ENCODE results near the gene KHDC4. TPM values are rescaled to one million over a fixed set of nuclear protein-coding genes. Genes with fewer than 3 reads are reported as not detected.

The KHDC4 gene
- total and polyA plus RNA-seq, 9 of the 15 experiments (the other 6 are each of a cell fraction or from before 2014, with no cell fraction given) = 12.1 to 185 (median 65.6) TPM

GRCh38 chr1:155983191-155984024, 49.2 kb upstream of the KHDC4 start (continued):
- TF ChIP-seq RBM17 (IDR thresholded peaks at IDR 0.05; ENCODE audit: borderline replicate concordance, low read depth, low read length) = no peak
- no peak for TF ChIP-seq ZBED1 (IDR thresholded peaks at IDR 0.05)
- TF ChIP-seq TRIM28 (IDR thresholded peaks at IDR 0.05) = no peak
- TF ChIP-seq SREBF1 (IDR thresholded peaks at IDR 0.05; ENCODE audit: borderline replicate concordance, low read depth, low read length) = no peak
- peak; percentile 79 for TF ChIP-seq GABPA (tag; conservative IDR thresholded peaks at IDR 0.05; ENCODE audit: low read depth)
- no peak for TF ChIP-seq MYBL2 (IDR thresholded peaks at IDR 0.05; ENCODE audit: low read depth)
- TF ChIP-seq MYBL2 (CRISPR knock-in tag; IDR thresholded peaks at IDR 0.05; ENCODE audit: borderline replicate concordance) = no peak
- peak; percentile 81 for TF ChIP-seq NFIC (IDR thresholded peaks at IDR 0.05)
- TF ChIP-seq PRPF4 (IDR thresholded peaks at IDR 0.05; ENCODE audit: insufficient read depth, low read depth, low read length, poor library complexity, severe bottlenecking) = no peak
- TF ChIP-seq ZNF639 (CRISPR knock-in tag; conservative IDR thresholded peaks at IDR 0.05 in 1 of 2, IDR thresholded peaks at IDR 0.05 in 1 of 2) = no peak
- TF ChIP-seq ZNF778 (CRISPR knock-in tag; IDR thresholded peaks at IDR 0.05) = no peak
- no peak for TF ChIP-seq POLR2G (IDR thresholded peaks at IDR 0.05; ENCODE audit: low read depth, low read length)
- no peak for TF ChIP-seq NELFE (IDR thresholded peaks at IDR 0.05; ENCODE audit: insufficient read depth, insufficient read length)
- no peak for TF ChIP-seq ZNF395 (CRISPR knock-in tag; IDR thresholded peaks at IDR 0.05)
- TF ChIP-seq C11orf30 (IDR thresholded peaks at IDR 0.05; ENCODE audit: low read depth) = no peak
- peak; percentile 20 for TF ChIP-seq NEUROD1 (IDR thresholded peaks at IDR 0.05; ENCODE audit: borderline replicate concordance, low read depth, low read length, partially characterized antibody)
- no peak for TF ChIP-seq NCOR1 (IDR thresholded peaks at IDR 0.05)
- no peak for TF ChIP-seq RHOXF2B (CRISPR knock-in tag; conservative IDR thresholded peaks at IDR 0.05)
- no peak for TF ChIP-seq THAP7 (CRISPR knock-in tag; IDR thresholded peaks at IDR 0.05)
- no peak for TF ChIP-seq ZSCAN32 (CRISPR knock-in tag; IDR thresholded peaks at IDR 0.05)
- TF ChIP-seq TFE3 (CRISPR knock-in tag; IDR thresholded peaks at IDR 0.05) = no peak
- TF ChIP-seq FIP1L1 (IDR thresholded peaks at IDR 0.05; ENCODE audit: low read depth, low read length, poor library complexity, severe bottlenecking) = no peak

Data from K562 (cell line).